Erythroblast (primary cell): ENCODE results near the gene OPTN.

Experiments
- GATA1 ChIP-seq: IDR thresholded peaks from 2 replicates; pipeline ENCODE4 v1.6.1; 2011; ENCODE audit warnings: low read depth, mild to moderate bottlenecking, control low read depth, low read length, moderate library complexity
- POLR2A ChIP-seq: IDR thresholded peaks from 2 replicates; pipeline ENCODE4 v1.6.1; 2011; ENCODE audit warnings: mild to moderate bottlenecking, low read length

DNA sequence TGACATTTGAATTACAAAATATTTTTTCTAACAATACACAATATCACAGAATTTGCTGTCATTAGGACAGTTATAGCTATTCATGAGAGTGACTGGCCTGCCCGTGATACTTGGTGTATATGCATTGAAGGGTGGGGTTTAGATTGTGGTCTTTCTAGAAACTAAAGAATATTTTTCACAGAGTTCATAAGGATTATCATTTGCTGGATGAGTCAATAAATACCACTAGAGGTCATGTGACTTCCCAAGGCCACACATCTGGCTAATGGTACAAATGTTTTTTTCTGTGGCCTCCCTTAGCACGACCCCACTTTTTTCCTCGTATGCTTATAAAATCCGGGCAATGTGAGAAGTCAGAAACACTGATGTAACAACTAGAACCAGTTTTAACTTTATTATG lies 5.2 kb downstream of the OPTN start:
- TF ChIP-seq POLR2A, result no peak
- no peak for TF ChIP-seq GATA1
